Esophagus muscularis mucosa (tissue), 4 donors: ENCODE measurements around the gene DISC1. TPM values are rescaled to one million over a fixed set of nuclear protein-coding genes. Genes with fewer than 3 reads are reported as not detected.

Experiments used
- DNase-seq: peaks from one replicate; pipeline ENCODE4 v3.0.0-alpha.2; 2017; ENCODE audit errors: extremely low spot score
- H3K27ac ChIP-seq, 4 donors: fragments of 200-600 bp; sonication (generic); replicated peaks in 1 of 4; 1 replicate in 3 of 4; 2 replicates in 1 of 4; pipeline ENCODE4 v1.5.1; 2016 to 2019; ENCODE audit warnings: mild to moderate bottlenecking in 1 of 4
- H3K27me3 ChIP-seq, 4 donors: fragments of 200-600 bp; sonication (generic); one replicate each; pipeline versions ENCODE4 v1.5.1 to v1.6.0; 2016 to 2019
- H3K36me3 ChIP-seq, 4 donors: fragments of 200-600 bp; sonication (generic); one replicate each; pipeline ENCODE4 v1.5.1; 2016 to 2019
- H3K4me1 ChIP-seq, 4 donors: fragments of 200-600 bp; sonication (generic); one replicate each; pipeline ENCODE4 v1.5.1; 2016 to 2019
- H3K4me3 ChIP-seq, 4 donors: fragments of 200-600 bp; sonication (generic); 1 replicate in 2 of 4; 2 replicates in 2 of 4; pipeline ENCODE4 v1.5.1; 2016 to 2019; ENCODE audit warnings: mild to moderate bottlenecking in 4 of 4, moderate library complexity in 1 of 4
- H3K9me3 ChIP-seq, 4 donors: fragments of 200-600 bp; sonication (generic); 1 replicate in 3 of 4; 2 replicates in 1 of 4; pipeline ENCODE4 v1.5.1; 2016 to 2019
- EP300 ChIP-seq: sonication (generic); formaldehyde crosslinking; IDR thresholded peaks from one replicate; pipeline ENCODE4 v1.6.1; 2017; ENCODE audit warnings: antibody characterized with exemption
- POLR2A ChIP-seq: fragments of 450-650 bp; IDR thresholded peaks from one replicate; pipeline ENCODE4 v1.6.1; 2017; ENCODE audit warnings: antibody characterized with exemption, moderate library complexity, mild to moderate bottlenecking, low read depth
- POLR2AphosphoS5 ChIP-seq, 2 donors: sonication (generic); formaldehyde crosslinking; IDR thresholded peaks; one replicate each; pipeline ENCODE4 v1.6.1; 2017; ENCODE audit warnings: antibody characterized with exemption in 2 of 2
- WGBS: methylation state at CpG from one replicate; pipeline ENCODE4 v1.1.5; 2018; 5-methylcytosine and 5-hydroxymethylcytosine counted together
- intact Hi-C: fragments of 100-400 bp; cut with DNase I; formaldehyde crosslinking; loops from one replicate; pipeline ENCODE4 v1.15.1; 2023
- total RNA-seq, 4 donors: library from RNA; depleted of rRNA; stranded (reverse); fragments of >200 nt; gene quantifications; one replicate each; pipeline versions ENCODE4 v1.1.0 to v1.2.1, GENCODE V29; 2016
- TF ChIP-seq, protein P1 (sequence below), 3 experiments: fragments of 200-600 bp in 2 of 3; fragments of 450-650 bp in 1 of 3; sonication (generic) in 2 of 3; IDR thresholded peaks; one replicate each; pipeline ENCODE4 v1.5.1; 2017 to 2019; ENCODE audit warnings: antibody characterized with exemption in 3 of 3, mild to moderate bottlenecking in 2 of 3, moderate library complexity in 1 of 3

Gene DISC1
- total RNA-seq, 4 donors from 2014 or later, result 5.3 to 6.6 (median 6.2) TPM

DNA sequence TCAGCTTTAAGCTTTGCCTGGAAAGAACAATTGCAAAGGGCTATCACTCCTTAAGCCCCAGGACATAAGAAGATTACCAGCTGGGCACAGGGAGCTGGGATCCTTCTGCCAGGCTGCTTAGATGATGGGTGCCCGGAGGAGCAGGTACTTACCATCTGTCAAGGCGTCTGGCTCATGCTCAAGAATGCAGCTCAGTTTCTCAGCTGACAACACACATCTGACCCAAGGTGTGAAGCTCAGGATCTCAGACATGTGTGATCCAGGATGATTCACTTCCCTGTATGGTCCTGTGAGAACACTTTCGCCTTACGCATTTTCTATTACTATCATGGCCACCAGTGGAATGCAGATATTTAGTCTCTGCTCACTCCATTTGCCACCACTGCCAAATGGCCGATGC, 14.7 kb upstream of the DISC1 start:
- intact Hi-C loops, result no loop called here
- WGBS, result 71% methylated on average over 5 of the region's 5 CpGs
- no peak for DNase-seq
- no peak for TF ChIP-seq EP300
- TF ChIP-seq POLR2AphosphoS5 (IDR thresholded peaks at IDR 0.05), result no peak
- no peak for TF ChIP-seq POLR2A
- TF ChIP-seq, protein P1, sequence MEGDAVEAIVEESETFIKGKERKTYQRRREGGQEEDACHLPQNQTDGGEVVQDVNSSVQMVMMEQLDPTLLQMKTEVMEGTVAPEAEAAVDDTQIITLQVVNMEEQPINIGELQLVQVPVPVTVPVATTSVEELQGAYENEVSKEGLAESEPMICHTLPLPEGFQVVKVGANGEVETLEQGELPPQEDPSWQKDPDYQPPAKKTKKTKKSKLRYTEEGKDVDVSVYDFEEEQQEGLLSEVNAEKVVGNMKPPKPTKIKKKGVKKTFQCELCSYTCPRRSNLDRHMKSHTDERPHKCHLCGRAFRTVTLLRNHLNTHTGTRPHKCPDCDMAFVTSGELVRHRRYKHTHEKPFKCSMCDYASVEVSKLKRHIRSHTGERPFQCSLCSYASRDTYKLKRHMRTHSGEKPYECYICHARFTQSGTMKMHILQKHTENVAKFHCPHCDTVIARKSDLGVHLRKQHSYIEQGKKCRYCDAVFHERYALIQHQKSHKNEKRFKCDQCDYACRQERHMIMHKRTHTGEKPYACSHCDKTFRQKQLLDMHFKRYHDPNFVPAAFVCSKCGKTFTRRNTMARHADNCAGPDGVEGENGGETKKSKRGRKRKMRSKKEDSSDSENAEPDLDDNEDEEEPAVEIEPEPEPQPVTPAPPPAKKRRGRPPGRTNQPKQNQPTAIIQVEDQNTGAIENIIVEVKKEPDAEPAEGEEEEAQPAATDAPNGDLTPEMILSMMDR (IDR thresholded peaks at IDR 0.05), result no peak
- Histone ChIP-seq H3K27me3 (peaks cover 0 to 5% (median 0%) of the 10 kb centered on the region in 4 donors), H3K36me3 (no peaks in the 10 kb centered on the region), H3K27ac (no peak overlapping the region), H3K4me3 (no peak overlapping the region), H3K4me1 (no peaks in the 10 kb centered on the region), H3K9me3 (no peaks in the 10 kb centered on the region)

DNA sequence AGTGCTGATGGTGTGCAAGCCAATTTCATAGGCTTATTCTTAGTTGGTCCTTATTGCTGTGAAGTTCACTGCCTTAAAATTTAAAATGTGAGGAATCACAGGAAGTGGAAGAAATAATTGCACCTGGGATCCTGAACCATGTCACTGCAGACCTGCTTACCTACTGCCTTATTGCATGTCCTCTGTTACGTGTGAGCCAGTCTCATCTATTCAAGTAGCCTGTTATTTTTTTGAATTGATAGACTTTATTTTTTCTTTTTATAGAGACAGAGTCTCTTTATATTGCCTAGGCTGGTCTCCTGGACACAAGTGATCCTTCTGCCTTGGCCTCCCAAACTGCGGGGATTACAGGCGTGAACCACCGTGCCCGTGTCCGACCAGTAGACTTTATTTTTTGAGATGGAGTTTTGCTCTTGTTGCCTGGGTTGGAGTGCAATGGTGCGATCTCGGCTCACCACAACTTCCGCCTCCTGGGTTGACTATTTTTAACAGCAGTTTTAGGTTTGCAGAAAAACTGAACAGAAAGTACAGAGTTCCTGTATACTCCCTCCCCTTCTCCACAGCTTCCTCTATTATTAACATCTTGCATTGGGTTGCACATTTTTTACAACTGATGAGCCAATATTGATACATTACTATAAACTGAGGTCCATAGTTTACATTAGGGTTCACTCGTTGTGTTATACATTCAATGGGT, 14.0 kb upstream of the DISC1 start:
- H3K27me3 ChIP-seq, result peaks cover 0 to 5% (median 0%) of the 10 kb centered on the region in 4 donors
- H3K9me3 ChIP-seq, result no peaks in the 10 kb centered on the region
- WGBS, result 63% methylated on average over 10 of the region's 10 CpGs
- no peak overlapping the region for H3K27ac ChIP-seq
- H3K4me3 ChIP-seq, result no peak overlapping the region
- no peaks in the 10 kb centered on the region for H3K36me3 ChIP-seq
- no peak for DNase-seq
- TF ChIP-seq EP300, result no peak
- TF ChIP-seq POLR2AphosphoS5 (IDR thresholded peaks at IDR 0.05), result no peak
- TF ChIP-seq POLR2A, result no peak
- TF ChIP-seq, protein P1 (IDR thresholded peaks at IDR 0.05), result no peak
- no peaks in the 10 kb centered on the region for H3K4me1 ChIP-seq
- intact Hi-C loops, result no loop called here

DNA sequence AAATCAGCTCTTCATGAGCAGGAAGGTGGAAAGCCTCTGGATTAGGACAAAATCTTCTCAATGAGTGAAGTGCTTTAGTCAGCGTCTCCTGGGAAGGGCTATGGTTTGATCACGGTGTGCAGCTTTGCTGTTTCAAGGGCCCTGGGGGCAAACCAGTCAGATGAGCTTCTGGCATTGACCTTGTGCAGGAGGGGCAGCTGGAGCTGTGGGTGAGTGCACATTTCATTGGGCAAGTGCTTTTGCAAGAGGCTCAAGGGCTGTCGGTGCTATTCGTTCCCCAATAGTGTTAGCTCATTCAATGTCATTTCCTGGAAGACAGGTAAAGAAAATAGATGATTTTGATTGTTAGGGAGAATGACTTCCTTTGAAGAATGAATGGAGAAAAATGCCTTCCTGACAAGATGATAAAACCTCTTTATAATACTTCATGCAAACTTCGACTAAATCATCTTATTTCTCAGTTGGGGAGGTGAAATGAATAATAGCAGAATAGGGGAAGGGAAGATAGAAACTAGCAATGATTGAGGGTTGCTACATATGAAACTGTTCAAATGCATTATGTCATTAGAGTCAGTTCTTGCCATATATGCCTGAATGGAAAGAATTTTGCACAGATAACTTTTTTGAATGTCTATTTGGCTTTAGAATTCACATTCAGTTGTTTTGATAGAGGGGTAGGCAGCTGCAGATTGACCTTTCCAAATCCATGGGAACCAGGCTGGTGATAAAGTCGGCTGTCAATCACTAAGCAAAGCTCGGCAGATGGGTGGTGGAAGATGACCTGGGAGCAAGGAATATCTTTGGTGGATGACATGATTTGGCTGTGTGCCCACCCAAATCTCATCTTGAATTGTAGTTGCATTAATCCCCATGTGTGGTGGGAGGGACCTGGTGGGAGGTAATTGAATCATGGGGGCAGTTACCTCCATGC, 12.9 kb upstream of the DISC1 start:
- Histone ChIP-seq H3K36me3 (no peaks in the 10 kb centered on the region), H3K9me3 (no peaks in the 10 kb centered on the region), H3K27me3 (peaks cover 0 to 5% (median 0%) of the 10 kb centered on the region in 4 donors), H3K4me3 (no peak overlapping the region), H3K4me1 (peaks cover 0 to 4% (median 0%) of the 10 kb centered on the region in 4 donors), H3K27ac (no peak overlapping the region)
- DNase-seq, result no peak
- WGBS, result 56% methylated on average over 6 of the region's 7 CpGs
- TF ChIP-seq EP300, result no peak
- no peak for TF ChIP-seq POLR2A
- TF ChIP-seq, protein P1 (IDR thresholded peaks at IDR 0.05), result no peak
- TF ChIP-seq POLR2AphosphoS5 (IDR thresholded peaks at IDR 0.05), result no peak
- intact Hi-C loops, result no loop called here

DNA sequence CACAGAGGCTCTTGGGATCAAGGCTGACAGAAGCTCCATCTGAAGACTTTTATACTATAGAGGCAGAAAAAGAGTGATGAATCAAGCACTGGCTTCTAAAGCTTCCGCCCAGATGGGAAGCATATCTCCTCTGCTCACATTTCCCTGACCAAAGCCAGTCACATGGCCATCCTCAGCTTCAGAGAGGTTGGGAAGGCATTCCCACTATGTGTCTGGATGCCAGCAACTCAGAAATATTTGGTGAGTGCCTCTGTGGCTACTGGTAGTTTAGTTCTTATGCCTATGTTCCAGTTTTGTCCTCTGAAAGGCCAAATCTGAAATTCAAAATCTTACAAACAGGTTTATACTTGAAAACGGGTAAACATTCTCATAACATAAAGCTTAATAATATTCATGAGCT, 9.9 kb upstream of the DISC1 start:
- peaks cover 0 to 7% (median 0%) of the 10 kb centered on the region in 4 donors for H3K4me1 ChIP-seq
- no peak overlapping the region for H3K4me3 ChIP-seq
- DNase-seq, result no peak
- WGBS, result 84% methylated on average over 2 of the region's 2 CpGs
- TF ChIP-seq EP300 (no peak), POLR2A (no peak)
- H3K27ac ChIP-seq, result no peak overlapping the region
- no peaks in the 10 kb centered on the region for H3K9me3 ChIP-seq
- no peaks in the 10 kb centered on the region for H3K36me3 ChIP-seq
- intact Hi-C loops, result no loop called here
- H3K27me3 ChIP-seq, result peaks cover 0 to 5% (median 0%) of the 10 kb centered on the region in 4 donors

DNA sequence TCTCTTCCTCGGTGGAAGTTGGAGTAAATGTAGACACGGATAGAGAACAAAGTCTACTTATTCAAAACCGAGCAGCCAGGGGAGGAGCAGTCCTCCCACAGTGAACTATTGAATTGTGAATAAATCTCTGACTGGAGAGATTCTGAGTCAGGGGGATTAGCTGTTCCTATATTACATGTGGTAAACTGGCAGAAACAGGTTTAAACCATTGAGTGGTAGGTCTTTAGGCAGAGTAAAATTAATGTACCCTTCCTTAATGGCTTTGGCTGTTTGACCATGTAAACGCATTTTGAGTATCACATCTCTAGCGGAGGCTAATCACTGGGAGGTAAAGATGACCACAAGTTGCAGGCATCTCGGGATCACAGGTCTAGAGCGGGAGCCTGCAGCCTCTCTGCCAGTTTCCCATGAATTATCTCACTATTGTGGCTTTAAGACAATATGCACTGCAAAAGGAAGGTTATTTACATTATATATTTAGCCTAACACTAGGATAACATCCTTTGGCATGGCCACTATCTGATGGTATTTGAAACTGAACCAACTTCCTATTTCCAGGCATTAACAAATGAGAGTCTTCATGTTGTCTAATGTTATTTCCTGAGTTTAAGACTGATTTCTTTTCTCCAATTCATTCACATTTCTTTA, 7.9 kb upstream of the DISC1 start:
- intact Hi-C loops, result no loop called here
- Histone ChIP-seq H3K9me3 (no peaks in the 10 kb centered on the region), H3K4me3 (no peak overlapping the region), H3K36me3 (no peaks in the 10 kb centered on the region), H3K27ac (no peak overlapping the region), H3K4me1 (peaks cover 0 to 7% (median 0%) of the 10 kb centered on the region in 4 donors), H3K27me3 (peaks cover 0 to 7% (median 0%) of the 10 kb centered on the region in 4 donors)
- TF ChIP-seq EP300 (no peak), POLR2AphosphoS5 (IDR thresholded peaks at IDR 0.05) (no peak), POLR2A (no peak)
- TF ChIP-seq, protein P1 (IDR thresholded peaks at IDR 0.05), result no peak
- DNase-seq, result no peak
- 78% methylated on average over 7 of the region's 7 CpGs for WGBS
